ENCODE data around the gene DNAJC1.

Gene DNAJC1

DNA sequence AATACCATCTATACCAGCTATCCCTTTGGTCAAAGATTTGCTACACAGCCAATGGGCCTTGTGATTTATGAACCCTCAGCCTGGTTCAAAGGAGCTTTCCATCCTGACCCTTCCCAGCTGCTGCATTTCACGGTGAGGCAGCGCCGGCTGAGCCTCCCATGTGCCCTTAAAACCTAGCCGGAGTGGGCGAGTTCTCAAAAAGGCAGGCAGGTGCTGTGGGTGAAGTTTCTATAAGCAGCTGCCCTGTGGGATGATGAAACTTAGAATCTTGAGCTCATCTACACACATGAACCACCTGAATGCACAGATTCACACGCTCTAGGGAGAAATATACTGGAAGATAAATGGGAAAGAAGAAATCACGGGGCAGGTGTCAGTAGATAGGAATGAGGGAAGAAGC lies 244.8 kb downstream of the DNAJC1 start:
- no peak for DNase-seq (ENCODE audit: low read depth)

DNA sequence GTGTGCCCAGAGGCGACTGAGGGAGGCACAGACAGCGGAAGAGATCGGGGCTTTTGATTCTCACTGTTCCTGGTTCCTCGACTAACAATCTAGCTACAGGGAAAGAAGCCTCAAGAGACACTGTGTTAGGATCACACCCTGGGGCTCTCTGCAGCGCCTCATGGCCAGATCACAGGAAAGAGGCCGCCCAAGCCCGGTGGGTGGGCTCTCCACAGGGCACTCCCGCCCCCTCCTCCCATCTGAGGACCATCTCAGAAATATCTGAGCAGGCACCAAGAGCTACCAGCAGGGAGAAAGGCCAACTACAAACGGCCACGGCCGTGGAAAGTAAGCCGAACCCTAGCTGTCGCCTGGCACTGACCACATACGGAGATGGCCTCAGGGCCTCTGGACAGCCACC lies 245.3 kb downstream of the DNAJC1 start:
- DNase-seq (ENCODE audit: low read depth): no peak

DNA sequence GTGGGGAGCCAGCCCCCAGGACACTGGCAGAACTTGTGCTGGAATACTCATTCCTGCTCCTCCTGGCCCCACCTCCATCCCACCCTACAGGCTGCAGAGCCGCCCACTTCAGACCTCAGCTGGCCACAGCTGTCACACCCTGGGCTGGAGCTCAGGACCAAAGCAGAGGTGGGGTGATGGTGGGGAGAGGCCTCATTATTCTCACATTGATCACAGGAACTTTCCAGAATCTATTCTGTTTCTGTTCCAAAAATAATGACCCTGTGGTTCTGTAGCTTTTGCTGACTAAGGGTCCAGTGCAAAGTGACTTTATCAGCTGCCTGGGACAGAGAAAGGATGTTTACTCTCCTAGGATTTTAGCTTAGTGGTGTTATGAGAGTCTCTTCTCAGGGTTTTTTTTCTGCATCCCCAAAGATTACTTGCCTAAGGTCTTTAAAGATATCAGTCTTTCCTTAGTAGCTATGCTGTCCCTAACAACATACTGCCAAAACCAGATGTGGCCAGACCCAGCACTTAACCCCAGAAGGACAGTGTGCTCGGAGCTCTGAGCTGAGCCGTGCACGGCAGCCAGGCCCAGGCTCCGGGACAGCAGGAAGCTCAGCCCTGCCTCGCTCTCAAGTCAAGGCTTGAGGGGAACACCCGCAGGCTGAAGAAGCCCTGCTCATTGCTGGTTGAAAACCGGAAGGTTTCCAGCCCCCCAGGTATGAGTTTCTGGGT lies 246.2 kb downstream of the DNAJC1 start:
- no peak for DNase-seq (ENCODE audit: low read depth)

DNA sequence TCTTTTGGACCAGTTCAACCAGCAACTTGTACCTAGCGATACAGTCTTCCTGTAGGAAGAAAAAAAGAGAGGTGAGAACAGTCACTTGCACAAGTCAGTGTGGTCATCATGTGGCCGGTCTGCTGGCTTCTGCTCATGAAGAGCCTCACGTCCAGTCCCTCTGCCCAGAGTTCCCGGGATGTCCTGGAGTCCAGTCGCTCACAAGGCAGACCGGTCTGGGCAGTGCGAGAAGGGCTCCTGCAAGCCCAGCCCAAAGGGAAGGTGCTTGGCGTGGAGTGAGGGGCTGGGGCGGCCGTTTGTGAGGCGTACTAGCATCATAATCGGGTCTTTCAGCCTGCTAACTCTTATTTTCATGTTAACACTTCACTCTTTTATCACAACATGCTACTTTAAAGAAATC lies 246.8 kb downstream of the DNAJC1 start:
- DNase-seq (ENCODE audit: low read depth): no peak

DNA sequence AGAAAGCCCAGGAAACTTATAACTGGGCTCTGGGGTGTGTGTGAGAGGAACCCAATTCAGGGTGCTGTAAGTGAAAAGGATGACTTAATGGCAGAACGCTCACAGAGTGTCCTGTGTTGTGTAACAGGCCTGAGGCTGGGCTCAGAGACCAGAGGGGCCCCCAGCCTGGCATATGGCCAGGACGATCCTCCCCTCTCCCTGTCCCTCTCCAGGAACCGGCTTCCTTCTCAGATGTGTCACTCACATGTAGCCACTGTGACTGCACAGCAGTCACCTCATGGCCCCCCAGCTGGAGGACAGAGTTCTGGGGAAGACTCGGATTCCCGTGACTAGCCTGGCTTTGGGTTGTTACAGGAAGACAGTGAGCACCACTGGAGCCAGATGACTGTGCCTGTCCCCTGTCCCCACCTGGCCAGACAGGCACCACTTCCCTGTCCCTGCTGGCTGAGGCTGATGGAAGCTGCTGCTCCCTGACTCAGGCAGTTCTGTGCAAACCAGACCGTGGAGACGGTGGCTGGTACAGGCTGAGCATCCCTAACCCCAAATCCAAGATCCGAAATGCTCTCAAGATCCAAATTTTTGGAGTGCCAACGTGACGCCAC lies 249.0 kb downstream of the DNAJC1 start:
- DNase-seq (ENCODE audit: low read depth): no peak

DNA sequence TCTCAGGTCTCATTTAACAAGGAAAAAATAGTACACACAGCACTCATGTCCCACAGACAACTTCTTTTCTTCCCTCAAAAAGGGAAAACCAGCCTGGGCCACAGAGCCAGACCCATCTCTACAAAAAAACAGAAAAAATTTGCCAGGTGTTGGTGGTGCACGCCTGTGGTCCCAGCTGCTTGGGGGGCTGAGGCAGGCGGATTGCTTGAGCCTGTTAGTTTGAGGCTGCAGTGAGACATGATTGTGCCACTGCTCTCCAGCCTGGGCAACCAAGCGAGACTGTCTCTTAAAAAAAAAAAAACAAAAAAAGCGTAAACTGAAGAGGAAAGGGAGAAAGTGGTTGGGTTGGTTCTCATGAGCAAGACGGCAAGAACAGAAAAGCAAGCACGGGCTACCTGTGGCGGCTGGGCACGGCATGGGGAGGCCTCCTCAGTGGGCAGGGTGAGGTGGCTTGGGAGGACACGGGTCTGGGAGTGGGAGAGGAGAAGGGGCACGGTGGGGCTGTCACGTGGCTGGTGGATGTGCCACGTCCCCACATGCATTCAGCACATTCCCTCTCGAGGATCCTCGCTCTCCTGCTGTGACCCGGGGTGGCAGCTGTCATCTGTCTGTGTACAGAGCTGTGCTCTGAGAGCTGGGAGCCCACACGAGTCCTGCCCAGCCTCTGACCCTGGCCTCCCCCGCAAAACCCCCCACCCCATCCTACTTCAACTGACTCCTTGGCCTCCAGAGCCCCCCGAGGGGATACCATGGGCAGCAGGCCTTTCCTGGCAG lies 249.8 kb downstream of the DNAJC1 start:
- DNase-seq (ENCODE audit: low read depth): no peak

DNA sequence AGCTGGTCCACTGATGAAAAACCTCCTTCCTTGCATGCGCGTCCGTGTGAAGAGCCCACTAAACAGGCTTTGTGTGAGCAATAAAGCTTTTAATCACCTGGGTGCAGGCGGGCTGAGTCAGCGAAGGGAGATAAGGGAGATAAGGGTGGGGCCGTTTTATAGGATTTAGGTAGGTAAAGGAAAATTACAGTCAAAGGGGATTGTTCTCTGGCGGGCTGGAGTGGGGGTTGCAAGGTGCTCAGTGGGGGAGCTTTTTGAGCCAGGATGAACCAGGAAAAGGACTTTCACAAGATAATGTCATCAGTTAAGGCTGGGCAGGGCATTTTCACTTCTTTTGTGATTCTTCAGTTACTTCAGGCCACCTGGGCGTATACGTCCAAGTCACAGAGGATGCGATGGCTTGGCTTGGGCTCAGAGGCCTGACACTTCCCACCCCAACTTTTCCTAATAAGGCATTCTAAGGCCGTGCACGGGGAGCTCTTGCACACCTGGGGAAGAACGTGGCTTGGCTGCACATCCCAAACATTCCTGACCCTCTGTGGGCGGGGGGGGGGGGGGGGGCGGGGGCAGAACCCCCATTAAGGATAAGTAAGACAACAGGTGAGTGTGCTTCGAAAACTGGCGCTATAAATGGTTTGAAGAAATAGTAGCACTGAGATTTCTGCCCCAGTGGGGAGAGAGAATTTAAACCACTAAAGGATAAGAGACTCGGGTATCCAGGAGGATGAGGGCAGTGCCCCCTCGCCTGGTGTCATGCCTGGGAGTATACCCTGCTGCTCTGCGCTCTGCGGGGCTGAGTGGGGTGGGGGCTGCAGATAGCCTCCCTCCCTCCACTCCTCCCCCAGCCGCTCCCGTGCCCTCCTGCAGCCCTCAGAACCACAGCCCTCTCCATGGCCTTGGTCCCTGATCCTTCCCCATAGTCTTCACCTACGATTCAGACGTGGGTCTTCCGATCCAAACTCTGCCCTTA lies 251.9 kb downstream of the DNAJC1 start:
- no peak for DNase-seq (ENCODE audit: low read depth)

DNA sequence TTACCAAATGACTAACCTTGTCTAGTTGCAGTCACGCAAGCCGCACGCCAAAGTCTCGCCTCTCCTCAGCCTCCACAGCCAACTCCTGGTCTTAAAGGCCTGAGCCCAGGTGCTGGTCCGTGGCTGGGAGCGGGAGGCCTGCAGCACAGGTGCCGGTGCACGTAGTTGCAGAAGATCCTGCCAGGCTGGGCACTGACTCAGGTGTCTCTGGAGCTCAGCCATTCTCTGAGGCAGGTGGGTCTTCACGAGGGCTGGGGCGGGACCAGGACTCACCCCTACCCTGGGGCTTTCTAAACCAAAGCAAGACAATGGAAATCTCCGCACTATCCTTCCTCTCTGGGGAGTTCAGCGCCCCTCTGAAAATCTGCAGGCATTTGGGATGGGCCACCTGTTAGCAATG lies 253.1 kb downstream of the DNAJC1 start:
- no peak for DNase-seq (ENCODE audit: low read depth)

DNA sequence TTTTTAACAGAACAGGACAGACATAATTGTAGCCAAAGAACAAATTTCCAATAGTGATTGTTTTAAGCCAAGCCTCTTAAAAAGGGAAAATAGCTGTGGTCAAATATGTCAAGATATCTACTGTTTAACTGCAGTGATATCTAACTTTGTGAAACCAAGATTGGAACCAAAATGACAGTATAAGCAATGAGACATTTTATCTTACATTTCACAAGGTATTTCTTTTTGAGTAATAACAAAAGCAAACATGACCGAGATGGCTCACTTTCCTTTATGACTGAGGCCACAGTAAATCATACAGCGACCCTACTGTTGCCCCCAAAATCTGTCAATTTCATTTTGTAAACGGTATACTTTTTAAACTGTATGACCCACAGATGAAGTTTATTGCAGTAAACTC lies 253.7 kb downstream of the DNAJC1 start:
- DNase-seq (ENCODE audit: low read depth): no peak

DNA sequence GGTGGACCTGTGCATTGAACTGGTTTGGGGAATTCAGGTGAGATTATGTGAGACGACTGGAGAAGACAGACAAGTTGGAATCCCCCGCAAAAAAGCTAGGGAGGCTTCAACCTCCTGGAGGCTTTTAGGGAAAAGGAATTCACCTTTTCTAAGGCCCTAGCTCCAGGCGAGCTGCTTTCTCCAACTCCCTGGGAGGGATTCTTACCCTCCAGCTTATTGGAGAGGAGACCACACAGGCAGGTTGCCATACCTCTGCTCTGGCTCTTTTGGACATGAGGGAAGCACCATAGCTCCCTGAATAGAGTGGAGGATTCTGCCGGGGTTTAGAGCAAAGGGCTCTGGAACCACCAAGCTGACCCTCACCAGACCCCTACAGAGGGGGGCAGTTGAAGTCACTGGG lies 255.7 kb downstream of the DNAJC1 start:
- DNase-seq (ENCODE audit: low read depth): no peak

DNA sequence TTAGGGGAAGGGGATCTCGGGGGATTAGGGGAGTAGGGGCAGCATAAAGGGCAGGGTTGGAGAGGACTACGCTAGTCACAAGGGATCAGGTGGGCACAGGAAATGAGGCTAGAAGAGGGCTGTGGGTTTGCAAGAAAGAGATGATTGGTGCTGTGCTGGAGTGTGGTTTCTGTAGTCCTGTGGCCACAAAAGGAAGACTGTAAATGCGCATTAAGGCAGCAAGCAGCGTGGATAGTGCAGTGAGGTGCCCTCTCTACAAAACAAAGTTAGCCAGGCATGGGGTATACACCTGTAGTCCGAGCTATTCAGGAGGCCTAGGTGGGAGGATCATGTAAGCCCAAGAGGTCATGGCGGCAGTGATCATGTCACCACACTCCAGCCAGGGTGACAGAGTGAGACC lies 257.4 kb downstream of the DNAJC1 start:
- no peak for DNase-seq (ENCODE audit: low read depth)

DNA sequence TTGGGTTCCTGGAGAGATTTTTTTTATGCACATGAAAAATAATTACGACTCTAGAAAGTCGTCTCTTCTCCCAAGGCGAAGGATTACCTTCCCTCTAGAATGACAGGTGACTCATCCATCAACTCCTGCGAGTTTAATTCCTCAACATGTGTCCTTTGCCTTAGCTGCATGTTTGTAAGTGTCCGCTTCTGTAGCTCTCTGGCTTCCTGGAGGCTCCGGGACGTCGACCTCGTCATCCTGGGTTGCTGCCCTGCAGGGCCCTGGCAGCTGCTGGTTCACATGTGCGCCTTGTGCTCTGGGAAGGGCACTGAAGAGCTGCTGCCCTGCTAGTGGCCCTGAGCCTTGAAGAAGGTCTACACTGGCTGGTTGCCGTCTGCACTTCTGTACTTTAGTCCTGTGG lies 259.3 kb downstream of the DNAJC1 start:
- no peak for DNase-seq (ENCODE audit: low read depth)

DNA sequence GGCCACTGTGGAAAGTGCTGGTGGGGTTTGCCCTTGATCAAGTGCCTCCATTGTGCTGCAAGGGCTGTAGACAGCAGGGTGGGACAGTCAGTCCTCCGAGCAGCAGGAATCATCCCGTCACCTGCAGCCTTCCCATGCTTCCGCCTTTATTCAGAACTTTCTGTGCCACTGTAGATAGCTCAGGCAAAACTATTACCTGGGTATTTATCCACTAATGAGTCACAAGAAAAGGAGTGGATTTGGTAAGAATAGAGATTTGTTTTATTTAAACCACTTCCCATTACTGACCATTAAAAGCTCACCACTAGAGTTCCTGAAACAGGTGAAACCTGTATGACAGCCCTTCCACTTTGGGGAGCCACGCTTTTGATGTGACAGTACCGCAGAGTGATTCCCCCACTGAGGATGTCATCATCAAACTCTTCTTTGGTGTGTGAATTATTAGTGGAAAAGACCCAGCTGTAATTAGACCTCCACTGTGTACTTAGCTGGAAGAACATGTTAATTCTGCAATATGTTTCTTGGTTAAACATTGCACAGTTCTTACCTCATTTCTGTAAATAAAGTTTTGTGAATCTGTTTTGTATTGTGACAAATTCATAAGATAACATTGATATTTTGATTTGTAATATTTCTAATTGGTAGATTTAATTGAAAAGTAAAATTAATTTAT lies 260.7 kb downstream of the DNAJC1 start:
- DNase-seq (ENCODE audit: low read depth): no peak

DNA sequence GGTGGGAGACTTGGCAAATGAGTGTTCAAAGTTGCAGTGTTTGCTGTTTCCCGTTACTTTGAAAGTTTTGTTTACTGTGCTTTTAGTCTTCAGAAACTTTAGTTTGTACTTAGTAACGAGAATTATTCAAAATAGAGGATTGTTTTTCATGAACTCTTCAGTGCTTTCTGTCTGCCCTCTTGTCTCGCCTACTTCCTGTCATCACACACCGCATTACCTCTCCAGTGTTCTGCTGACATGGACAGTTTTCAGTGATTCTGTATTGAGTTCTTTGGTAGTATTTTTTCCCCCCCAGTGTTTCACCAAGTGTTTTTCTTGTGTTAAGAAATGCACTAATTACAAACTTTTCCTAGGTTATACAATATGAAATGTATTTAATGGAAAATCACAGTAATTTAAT lies 262.5 kb downstream of the DNAJC1 start:
- no peak for DNase-seq (ENCODE audit: low read depth)

DNA sequence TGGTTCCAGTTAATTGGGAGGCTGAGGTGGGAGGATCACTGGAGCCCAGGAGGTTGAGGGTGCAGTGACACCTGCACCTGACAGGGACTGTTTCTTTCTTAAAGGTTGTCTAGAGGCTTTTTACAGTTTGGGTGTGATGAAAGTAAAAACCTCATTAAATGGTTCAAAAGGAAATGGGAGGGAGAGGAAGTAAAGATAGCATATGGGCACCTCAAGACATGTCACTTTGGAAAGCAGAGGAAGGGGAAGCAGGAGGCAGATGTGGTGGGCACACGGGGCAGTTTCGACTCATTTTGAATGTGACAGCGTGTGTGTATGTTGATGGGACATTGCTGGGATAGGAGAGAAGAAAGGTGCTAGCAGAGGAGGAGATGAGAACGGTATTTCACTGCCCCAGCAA lies 266.4 kb downstream of the DNAJC1 start:
- no peak for DNase-seq (ENCODE audit: low read depth)

DNA sequence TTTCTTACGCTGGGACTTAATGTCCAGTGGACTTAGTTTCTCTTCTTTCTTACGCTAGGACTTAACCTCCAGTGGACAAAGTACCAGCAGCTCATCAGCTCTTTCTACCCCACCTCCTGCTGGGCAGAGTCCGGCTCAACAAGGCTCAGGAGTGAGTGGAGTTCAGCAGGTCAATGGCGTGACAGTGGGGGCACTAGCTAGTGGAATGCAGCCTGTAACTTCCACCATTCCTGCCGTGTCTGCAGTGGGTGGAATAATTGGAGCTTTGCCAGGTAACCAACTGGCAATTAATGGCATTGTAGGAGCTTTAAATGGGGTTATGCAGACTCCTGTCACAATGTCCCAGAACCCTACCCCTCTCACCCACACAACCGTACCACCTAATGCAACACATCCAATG lies 269.8 kb downstream of the DNAJC1 start:
- DNase-seq (ENCODE audit: low read depth): no peak

DNA sequence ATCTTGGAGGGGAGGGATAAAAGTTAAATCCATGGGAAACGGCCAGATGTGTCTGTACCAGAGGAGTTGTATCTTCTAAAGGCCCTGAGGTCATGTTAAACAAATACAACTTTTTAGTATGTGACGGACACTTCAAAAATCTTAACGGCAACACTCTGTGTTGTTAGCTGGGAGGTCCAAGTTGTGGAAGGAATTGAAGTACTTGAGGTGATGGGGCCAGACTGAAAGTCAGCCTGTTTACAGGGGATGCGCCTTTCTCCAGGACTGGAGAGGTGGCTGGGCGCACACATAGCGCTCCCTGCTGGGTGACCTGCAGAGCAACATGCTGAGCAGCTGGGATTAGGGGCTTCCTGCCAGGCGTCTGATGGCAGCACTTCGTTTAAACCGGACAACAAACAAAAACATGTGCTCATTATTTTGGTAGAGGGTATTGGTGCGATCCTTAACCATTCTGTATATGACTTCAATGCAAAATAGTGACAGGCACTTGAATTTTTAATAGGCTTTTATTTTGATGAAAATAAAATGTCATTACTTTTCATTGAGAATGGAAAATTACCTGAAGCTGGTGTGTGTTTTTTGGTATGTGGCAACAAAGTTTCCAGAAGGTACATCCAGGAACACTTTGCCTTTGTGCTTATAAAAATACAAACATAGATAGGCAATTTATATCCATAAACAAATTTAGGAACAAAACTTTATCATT lies 271.3 kb downstream of the DNAJC1 start:
- DNase-seq (ENCODE audit: low read depth): no peak

DNA sequence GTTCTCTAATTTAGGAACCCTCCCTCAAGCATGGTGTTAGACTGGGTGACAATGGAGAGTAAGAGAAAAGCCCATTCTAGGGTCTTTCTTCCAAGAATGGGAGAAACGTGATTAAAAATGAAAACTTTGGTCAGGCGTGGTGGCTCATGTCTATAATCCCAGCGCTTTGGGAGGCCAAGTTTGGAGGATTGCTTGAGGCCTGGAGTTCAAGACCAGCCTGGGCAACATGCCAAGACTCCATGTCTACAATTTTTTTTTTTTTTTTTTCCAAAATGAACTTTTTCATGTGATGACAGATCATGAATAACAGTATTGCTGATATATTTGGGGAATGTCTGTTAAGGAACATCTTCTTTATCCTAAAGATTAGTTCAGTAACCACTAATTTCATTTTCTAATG lies 274.9 kb downstream of the DNAJC1 start:
- no peak for DNase-seq (ENCODE audit: low read depth)

DNA sequence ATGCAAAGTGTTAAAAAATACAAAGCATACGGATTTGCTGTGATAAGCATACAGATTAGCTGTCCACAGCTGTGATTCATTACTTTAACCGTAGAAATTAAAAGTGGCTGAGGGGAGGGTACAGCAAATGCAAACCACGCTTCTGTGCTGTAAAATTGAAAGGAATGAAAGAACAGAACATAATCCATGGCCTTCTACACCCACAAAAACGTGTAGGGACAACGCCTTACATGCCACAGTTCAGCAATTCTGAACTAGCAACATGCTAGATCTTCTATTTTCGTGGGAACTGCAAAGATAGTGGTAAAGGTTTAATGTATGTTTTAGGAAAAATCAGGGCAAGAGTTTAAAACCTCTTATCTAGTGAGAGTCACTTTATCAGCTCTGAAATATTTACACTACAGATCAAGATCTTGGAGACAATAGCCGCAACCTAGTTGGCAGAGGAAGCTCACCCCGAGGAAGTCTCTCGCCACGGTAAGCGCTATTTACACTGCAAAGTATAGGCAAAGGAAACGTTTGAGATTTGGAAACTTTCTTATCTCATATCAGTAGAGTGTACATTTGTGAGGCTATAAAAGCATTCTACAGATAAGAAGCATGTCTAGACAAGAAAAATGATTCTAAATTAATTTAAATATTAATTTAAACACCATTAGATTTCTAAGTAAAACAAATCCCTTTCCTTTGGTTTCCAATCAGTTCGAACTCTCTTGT lies 275.9 kb downstream of the DNAJC1 start:
- no peak for DNase-seq (ENCODE audit: low read depth)

DNA sequence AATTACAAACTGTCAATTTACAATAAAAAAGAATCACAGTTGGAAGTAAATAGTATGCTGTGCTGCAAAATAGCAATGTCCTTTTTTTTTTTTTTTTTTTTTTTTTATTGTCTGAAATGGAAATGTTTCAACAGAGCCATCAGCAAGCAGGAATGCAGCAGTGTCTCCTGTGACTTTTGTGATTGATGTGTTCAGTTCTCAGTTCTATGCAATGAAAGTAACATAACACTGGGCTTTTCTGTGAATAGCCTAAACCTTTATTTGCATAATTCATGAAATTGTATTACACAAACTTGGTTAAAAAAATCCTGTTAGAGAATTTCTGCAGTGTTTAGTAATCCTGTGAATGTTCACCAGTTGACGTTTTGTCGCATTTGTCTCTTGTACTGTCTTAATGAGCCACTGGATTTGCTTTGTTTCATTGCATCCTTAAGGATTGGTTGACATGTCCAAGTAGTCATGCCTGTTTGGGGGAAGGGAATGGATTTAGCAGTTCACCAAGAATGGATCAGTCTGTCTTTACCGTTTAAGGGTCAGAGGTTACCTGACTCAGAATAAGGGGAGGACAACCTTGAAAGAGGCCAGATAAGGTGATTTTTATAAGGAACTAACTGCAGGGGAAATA lies 276.8 kb downstream of the DNAJC1 start:
- no peak for DNase-seq (ENCODE audit: low read depth)

All from activated T-cell treated with anti-CD3 and anti-CD28 coated beads for 1 hour (primary cell).